GM18909 (cell line): Measurements from ENCODE around the gene PPP1R36.
"Not testable (repeated sequence)": the region's sequence is repeated elsewhere in the genome, so short reads cannot be mapped to it uniquely, and the experiment has no call there.

Experiments
- ATAC-seq: cut with Tn5 transposase; IDR thresholded peaks from one replicate; pipeline ENCODE4 v1.9.1; 2021; ENCODE audit warnings: mild to moderate bottlenecking; ENCODE audit not compliant: unreplicated experiment, poor library complexity

The PPP1R36 gene

GRCh38 chr14:64563696-64564095, 13.9 kb downstream of the PPP1R36 start:
- ATAC-seq: no peak

- no peak for ATAC-seq
These were observed 16.9 kb downstream of the PPP1R36 start for GRCh38 chr14:64566651-64567122.

GRCh38 chr14:64569138-64569631, 19.4 kb downstream of the PPP1R36 start:
- no peak for ATAC-seq

GRCh38 chr14:64569646-64570045, 19.9 kb downstream of the PPP1R36 start:
- not testable (repeated sequence) for ATAC-seq

- no peak for ATAC-seq
These were observed 22.8 kb downstream of the PPP1R36 start for GRCh38 chr14:64572386-64573104.

GRCh38 chr14:64573109-64573508, 23.3 kb downstream of the PPP1R36 start:
- ATAC-seq: no peak

GRCh38 chr14:64574371-64575107, 24.8 kb downstream of the PPP1R36 start:
- no peak for ATAC-seq

- ATAC-seq: no peak
These were observed 27.4 kb downstream of the PPP1R36 start for GRCh38 chr14:64577211-64577610.

GRCh38 chr14:64580467-64580866, 30.7 kb downstream of the PPP1R36 start:
- ATAC-seq: no peak

- ATAC-seq: no peak
These were observed 31.6 kb downstream of the PPP1R36 start for GRCh38 chr14:64581363-64581762.

GRCh38 chr14:64581817-64582216, 32.1 kb downstream of the PPP1R36 start:
- no peak for ATAC-seq

GRCh38 chr14:64584190-64584589, 34.4 kb downstream of the PPP1R36 start:
- no peak for ATAC-seq

- no peak for ATAC-seq
These were observed 42.0 kb downstream of the PPP1R36 start for GRCh38 chr14:64591809-64592208.

- no peak for ATAC-seq
These were observed 44.7 kb downstream of the PPP1R36 start for GRCh38 chr14:64594438-64594837.

- no peak for ATAC-seq
These were observed 48.6 kb downstream of the PPP1R36 start for GRCh38 chr14:64598404-64598803.

GRCh38 chr14:64601571-64601970, 51.8 kb downstream of the PPP1R36 start:
- ATAC-seq: no peak

GRCh38 chr14:64602826-64603225, 53.1 kb downstream of the PPP1R36 start:
- no peak for ATAC-seq

- no peak for ATAC-seq
These were observed 54.2 kb downstream of the PPP1R36 start for GRCh38 chr14:64604001-64604400.

- ATAC-seq: no peak
These were observed 55.1 kb downstream of the PPP1R36 start for GRCh38 chr14:64604881-64605280.

- ATAC-seq: no peak
These were observed 56.3 kb downstream of the PPP1R36 start for GRCh38 chr14:64605926-64606685.
